NCI-H2107 treated with DMSO at 0.1 percent for 48 hours (cell line): Measurements from ENCODE around the gene CNIH3.
A peak's percentile ranks its signal among the peaks of the same experiment; 100 is the strongest.

Experiments used
- DNase-seq: peaks from one replicate; lab custom pipeline; 2025; ENCODE audit not compliant: unreplicated experiment; lab: John Stamatoyannopoulos, UW

Gene CNIH3

GRCh38 chr1:224613486-224613885 is 2.6 kb upstream of the CNIH3 start:
- no peak for DNase-seq

DNA sequence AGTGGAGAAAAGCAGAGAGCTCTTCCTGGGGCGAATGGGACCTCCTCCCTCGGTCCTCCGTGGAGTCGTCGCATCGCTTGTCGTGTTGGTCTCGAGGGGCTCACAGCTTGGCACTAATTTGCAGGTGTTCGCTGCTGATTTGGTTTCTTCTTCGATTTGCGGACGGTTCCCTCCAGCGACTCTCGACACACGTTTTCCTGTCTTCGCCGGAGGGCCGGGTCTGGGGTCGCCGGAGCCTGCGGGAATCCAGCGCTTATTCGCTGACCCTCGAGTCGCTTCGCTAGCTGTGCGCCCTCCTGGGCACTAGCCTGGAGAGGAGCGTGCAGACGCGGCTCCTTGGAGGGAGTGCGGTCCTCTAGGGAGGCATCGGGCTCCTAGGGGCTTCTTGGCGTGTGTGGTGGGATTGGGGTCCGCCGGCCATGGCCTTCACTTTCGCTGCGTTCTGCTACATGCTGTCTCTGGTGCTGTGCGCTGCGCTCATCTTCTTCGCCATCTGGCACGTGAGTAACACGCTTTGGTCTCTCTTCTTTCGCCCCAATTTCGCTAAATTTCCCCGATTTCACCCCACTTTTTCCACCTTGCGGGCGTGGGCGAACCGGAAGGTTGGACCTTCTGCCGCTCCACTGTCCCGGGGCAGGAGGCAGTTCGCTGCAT is 766 bp downstream of the CNIH3 start:
- DNase-seq = no peak

DNA sequence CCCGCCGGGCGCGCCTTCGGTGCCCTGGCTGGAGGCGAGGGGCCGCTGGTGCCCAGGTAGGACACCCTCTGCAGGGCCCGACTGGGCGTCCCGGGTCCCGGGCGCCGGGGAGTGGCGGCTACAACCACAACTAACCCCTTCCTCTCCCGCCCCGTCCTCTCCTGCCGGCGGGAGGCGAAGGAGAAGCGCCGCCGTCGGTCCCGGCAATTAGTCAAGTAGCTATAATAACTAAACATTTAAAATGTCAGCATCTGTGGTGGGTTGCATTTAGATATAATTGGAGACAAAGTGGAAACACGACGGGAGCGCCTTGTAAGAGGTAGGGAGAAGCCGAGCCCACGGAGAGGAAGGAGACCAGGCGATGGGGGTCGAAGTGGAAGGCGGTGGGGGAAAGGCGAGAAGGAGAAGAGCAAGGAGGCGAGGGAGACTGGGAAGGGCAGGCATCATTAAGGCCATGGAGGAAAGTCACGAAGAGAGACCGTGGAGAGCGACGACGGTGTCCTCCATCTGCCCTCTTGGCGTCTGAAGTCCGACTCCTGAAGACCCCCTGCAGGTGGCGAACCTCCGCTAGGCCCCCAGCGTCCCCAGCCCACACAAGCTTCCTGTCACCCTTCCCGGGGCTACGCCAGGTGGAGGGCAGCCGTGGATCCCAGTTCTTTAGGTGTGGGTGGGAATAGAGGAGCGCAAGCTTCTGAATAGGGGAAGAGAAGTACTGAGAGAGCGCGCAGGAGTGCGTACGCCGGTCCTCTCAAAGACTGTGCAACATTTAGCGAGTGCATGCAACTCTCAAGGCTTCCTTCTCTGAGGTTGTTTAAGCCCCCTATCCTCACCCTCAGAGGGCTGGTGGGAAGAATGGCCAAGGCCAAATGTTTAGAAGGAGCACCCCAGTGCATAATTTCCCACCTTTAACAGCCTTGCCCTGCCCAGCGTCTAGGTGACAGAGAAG is 1.6 kb downstream of the CNIH3 start:
- DNase-seq = no peak

GRCh38 chr1:224619209-224619608 is 3.1 kb downstream of the CNIH3 start:
- no peak for DNase-seq

DNA sequence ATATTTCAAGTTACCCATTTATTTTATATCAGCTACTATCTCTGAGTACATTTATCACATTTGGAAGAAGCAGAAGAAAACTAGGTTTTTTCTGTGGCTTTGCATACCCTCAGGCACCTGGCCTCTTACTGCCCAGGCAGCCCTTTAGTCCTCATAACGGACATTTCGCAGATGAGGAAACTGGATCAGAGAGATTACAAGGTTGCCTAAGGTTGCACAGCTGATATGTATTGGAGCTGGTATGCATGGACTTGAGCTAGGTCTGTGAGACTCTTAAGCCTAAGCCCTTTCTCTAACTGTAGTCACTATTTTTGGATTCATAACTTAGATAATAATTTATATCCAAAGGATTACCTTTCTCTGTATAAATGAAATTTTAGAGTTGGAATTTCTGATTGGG is 4.0 kb downstream of the CNIH3 start:
- no peak for DNase-seq

- no peak for DNase-seq
These were observed 5.9 kb downstream of the CNIH3 start for GRCh38 chr1:224621813-224622682.

DNA sequence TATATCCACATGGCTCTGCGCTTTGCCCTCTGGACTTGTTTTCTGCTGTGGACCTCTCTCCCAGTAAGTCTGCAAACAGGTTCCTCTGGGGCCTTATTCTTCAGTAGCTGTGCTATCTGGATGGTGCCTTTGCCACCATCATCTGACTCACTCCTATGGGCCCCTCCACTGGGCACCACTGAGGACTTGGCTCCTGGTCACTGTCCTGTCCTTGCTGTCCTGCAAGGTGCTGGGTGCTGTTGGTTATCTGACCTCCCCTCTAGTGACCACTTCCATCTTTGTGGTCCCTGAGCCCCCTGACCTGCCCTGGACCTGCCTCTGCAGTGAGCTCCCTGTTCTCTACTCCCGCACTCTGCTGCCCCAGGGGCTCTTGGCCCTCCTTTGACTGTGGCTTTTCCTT is 6.7 kb downstream of the CNIH3 start:
- no peak for DNase-seq

GRCh38 chr1:224623310-224623714 is 7.2 kb downstream of the CNIH3 start:
- no peak for DNase-seq

DNA sequence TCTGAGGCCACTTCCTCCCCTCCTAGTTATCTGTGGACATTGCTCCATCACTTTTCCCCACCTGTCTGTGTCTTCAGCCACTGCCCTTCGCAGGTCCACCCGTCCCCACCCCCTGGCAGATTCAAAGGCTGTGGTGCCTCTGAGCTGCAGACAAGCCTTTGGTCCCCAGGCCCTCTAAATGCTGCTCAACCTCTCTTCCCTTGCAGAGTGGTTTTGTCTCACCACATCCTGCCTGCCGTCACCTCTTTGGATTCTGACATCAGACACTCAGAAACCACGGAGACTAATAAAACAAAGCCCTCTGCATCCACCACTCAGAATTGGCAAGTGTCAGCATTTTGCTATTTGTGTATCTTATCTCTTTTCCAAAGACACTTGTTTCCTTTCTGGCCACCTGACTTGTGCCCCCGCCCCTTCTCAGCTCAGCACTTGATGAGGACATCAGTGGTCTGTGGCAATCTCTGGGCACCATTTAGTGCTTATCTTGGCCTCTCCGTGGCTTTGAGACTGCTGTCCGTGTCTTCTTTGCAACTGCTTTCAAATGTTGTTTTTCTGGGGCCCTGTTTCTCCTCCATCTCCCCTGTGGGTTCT is 7.7 kb downstream of the CNIH3 start:
- DNase-seq = peak; percentile 79

DNA sequence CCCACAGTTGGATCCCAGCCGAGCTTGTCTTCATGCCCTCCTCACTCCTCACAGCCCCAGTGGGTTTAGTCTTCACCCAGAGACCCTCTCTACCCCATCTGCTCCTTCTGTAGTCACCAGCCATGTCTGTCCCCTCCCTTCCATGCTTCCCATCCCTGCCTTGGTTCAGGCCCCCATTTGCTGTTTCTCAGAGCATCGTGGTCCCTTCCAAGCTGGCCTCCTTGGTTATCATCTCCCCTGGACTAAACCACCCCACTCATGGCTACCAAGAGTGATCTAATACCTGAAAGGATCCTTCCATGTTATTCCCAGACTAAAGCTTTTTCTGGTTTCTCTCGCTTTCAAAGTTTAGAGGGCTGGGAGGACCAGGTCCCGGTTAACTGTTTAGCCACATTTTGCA is 8.3 kb downstream of the CNIH3 start:
- DNase-seq = no peak

DNA sequence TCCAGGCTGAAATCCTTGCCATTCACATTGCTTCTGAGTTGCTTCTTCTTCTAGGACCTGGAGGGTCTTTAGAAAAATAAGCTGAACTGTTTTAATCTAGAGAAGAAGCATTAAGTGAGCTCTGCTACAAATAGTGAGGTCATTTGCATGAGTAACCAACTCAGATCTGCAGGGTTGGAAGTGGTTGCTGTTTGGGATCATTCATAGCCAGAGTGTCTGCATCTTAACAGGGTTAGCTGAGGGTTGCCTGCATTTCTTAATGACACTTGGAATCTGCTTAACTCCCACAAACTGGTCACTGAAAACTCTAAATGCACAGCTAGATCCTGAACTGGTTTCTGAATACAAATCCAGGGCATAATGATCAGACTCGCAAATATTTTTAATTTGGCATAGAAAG is 9.9 kb downstream of the CNIH3 start:
- DNase-seq = no peak

- DNase-seq = peak; percentile 64
These were observed 13.8 kb downstream of the CNIH3 start for GRCh38 chr1:224629965-224630364.

GRCh38 chr1:224631462-224632115 is 15.5 kb downstream of the CNIH3 start:
- DNase-seq = no peak

DNA sequence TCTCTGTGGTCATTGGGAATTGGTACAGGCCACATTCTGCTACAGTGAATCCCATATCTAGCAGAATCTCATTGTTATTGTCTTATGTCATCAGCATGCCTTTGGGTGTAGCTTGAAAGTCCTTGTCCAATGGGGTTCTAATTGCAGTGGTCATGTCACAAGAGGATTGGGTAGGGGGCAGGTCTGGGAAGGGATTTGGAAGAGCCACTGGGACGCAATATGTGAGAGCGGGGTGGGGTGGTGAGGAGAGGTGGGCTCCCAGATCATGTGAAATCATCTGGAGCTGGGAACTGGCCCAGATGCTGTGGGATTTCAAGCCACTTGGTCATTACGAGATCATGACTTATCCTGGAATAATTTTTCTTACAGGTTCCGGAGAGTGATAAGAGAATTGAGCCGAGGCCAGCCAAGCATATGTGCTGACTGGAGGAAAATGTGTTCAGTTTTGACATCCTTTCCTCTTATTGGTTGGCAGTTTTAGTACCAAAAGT is 16.3 kb downstream of the CNIH3 start:
- no peak for DNase-seq

DNA sequence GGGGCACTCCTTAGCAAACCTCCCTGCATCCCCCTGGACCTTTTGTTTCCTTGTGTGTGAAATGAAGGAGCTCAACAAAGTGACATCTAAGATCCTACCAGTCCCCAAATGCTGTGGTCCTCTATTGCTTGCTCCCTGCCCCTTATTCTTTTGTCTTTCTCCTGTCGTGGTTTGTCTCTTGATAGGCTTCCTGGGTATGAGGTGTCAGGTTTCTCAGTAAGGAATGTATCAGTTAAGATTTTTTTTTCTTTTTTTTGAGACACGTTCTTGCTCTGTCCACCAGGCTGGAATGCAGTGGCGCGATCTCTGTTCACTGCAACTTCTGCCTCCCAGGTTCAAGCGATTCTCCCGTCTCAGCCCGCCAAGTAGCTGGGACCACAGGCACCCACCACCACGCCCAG is 16.8 kb downstream of the CNIH3 start:
- peak; percentile 18 for DNase-seq

DNA sequence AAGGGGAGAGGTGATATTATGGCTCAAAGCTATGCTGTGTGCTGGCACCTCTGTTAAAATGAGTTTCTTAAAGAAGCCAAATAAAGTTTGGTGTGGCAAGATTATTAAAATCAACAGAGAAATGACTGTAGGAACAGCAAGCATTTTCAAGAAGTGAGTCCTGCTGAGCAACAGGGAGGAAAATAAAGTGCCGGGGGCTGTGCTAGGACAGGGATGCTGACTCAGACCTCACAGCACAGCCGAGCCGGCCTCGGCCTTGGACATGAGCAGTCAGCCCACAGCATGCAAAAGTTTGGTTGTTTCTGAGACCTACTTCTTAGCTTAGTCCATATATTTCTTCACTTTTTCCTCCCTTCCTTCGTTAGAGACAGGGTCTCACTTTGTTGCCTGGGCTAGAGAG is 19.2 kb downstream of the CNIH3 start:
- no peak for DNase-seq

DNA sequence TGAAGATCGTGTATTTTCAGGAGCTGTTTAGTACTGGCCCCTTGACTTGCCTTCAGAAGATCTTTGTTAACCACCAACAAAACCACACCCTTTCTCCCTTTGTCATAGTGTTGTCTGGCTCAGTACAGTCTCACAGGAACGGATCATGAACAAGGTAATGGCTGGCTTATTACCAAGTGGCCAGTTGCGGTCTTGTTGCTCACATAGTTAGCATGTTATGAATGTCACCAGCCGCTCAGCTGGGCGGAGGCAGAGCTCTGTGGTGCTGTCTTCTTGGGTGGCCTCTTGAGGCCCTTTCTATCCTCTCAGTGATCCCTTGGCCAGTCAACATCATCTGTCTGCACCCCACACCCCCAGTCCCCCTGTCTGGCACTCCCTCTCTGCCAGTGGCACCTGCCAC is 21.4 kb downstream of the CNIH3 start:
- no peak for DNase-seq

DNA sequence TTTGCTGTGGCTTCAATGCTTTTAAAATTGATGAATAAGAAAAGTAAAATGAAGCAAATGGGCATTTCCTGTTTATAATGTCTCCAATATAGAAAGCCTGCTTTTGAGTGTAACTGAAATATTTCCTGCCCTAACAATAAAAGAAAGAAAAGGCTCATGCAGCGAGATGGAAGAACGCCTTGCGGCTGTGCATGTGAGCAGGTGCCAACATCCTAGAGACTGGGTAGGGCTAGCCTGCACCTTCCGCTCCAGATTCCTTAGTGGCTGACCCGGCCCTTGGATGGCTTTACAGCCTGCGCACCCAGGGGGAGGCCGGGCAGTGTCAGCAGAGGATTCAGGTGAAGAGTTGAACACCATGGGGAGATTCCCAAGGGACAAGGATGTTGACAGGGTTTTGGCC is 21.8 kb downstream of the CNIH3 start:
- no peak for DNase-seq

- DNase-seq = no peak
These were observed 23.4 kb downstream of the CNIH3 start for GRCh38 chr1:224639426-224639975.

- no peak for DNase-seq
These were observed 23.9 kb downstream of the CNIH3 start for GRCh38 chr1:224640018-224640417.
